HPDE6-E6E7 (cell line): ENCODE data around the gene SMURF2.
A peak's percentile ranks its signal among the peaks of the same experiment; 100 is the strongest.
"Not testable (repeated sequence)": the region's sequence is repeated elsewhere in the genome, so short reads cannot be mapped to it uniquely, and the experiment has no call there.

Experiments used
- DNase-seq: peaks from one replicate; pipeline ENCODE4 v3.0.0; 2011; ENCODE audit warnings: missing footprints; ENCODE audit errors: extremely low spot score

SMURF2 gene

GRCh38 chr17:64661976-64662773 is at the start of gene SMURF2:
SMURF2 (minus strand) TSS chr17:64662307; CDS start chr17:64661880, 427 bp downstream.
- DNase-seq: peak; percentile 74

GRCh38 chr17:64709481-64709880 is 47.4 kb upstream of the SMURF2 start:
- DNase-seq: no peak

GRCh38 chr17:64707050-64707591 is 45.0 kb upstream of the SMURF2 start:
- peak; percentile 96 for DNase-seq

- DNase-seq: peak; percentile 79
Observed at GRCh38 chr17:64706224-64707049, 44.3 kb upstream of the SMURF2 start.

- no peak for DNase-seq
Observed at GRCh38 chr17:64702815-64703214, 40.7 kb upstream of the SMURF2 start.

GRCh38 chr17:64698725-64699124 is 36.6 kb upstream of the SMURF2 start:
- DNase-seq: no peak

- DNase-seq: no peak
Observed at GRCh38 chr17:64694207-64694606, 32.1 kb upstream of the SMURF2 start.

GRCh38 chr17:64692187-64692586 is 30.1 kb upstream of the SMURF2 start:
- no peak for DNase-seq

- no peak for DNase-seq
Observed at GRCh38 chr17:64689106-64689505, 27.0 kb upstream of the SMURF2 start.

- no peak for DNase-seq
Observed at GRCh38 chr17:64688481-64688880, 26.4 kb upstream of the SMURF2 start.

- no peak for DNase-seq
Observed at GRCh38 chr17:64687961-64688360, 25.9 kb upstream of the SMURF2 start.

- DNase-seq: no peak
Observed at GRCh38 chr17:64687376-64687775, 25.3 kb upstream of the SMURF2 start.

GRCh38 chr17:64686705-64687104 is 24.6 kb upstream of the SMURF2 start:
- DNase-seq: no peak

- DNase-seq: no peak
Observed at GRCh38 chr17:64685705-64686104, 23.6 kb upstream of the SMURF2 start.

GRCh38 chr17:64683796-64684195 is 21.7 kb upstream of the SMURF2 start:
- no peak for DNase-seq

- no peak for DNase-seq
Observed at GRCh38 chr17:64682261-64683181, 20.4 kb upstream of the SMURF2 start.

GRCh38 chr17:64679710-64680216 is 17.7 kb upstream of the SMURF2 start:
- peak; percentile 94 for DNase-seq

GRCh38 chr17:64676763-64677162 is 14.7 kb upstream of the SMURF2 start:
- DNase-seq: no peak

- DNase-seq: not testable (repeated sequence)
Observed at GRCh38 chr17:64670843-64671590, 8.9 kb upstream of the SMURF2 start.
